LNCAP (cell line): Measurements from ENCODE around the gene EEIG2.

Experiments used
- TF ChIP-seq, protein P1 (sequence below): fragments of 450-650 bp; IDR thresholded peaks from 2 replicates; pipeline ENCODE4 v1.5.1; 2017; ENCODE audit warnings: mild to moderate bottlenecking

Gene EEIG2

DNA sequence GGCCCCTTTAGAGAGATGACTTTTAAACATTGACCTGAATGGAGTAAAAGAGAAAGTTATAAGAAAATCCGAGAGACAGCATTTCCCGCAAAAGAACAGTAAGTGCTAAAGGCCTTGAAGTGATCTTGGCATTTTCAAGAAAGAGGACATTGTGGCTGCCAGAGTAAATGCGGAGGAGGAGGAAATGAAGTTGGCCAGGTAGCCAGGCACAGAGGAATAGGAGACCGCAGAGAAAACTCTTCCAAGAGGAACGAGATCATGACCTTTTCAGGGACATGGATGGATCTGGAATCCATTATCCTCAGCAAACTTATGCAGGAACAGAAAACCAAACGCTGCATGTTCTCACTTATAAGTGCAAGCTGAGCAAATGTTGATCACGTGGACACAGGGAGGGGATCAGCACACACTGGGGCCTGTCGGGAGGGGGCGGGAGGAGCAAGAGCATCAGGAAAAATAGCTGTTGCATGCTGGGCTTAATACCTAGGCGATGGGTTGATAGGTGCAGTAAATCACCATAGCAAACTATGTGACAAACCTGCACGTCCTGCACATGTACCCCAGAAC, 49.7 kb downstream of the EEIG2 start:
- TF ChIP-seq, protein P1, sequence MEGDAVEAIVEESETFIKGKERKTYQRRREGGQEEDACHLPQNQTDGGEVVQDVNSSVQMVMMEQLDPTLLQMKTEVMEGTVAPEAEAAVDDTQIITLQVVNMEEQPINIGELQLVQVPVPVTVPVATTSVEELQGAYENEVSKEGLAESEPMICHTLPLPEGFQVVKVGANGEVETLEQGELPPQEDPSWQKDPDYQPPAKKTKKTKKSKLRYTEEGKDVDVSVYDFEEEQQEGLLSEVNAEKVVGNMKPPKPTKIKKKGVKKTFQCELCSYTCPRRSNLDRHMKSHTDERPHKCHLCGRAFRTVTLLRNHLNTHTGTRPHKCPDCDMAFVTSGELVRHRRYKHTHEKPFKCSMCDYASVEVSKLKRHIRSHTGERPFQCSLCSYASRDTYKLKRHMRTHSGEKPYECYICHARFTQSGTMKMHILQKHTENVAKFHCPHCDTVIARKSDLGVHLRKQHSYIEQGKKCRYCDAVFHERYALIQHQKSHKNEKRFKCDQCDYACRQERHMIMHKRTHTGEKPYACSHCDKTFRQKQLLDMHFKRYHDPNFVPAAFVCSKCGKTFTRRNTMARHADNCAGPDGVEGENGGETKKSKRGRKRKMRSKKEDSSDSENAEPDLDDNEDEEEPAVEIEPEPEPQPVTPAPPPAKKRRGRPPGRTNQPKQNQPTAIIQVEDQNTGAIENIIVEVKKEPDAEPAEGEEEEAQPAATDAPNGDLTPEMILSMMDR: no peak
